ENCODE data around the gene LRATD1. TPM values are rescaled to one million over a fixed set of nuclear protein-coding genes. Genes with fewer than 3 reads are reported as not detected.
A peak's percentile ranks its signal among the peaks of the same experiment; 100 is the strongest.

The LRATD1 gene
- not detected for total RNA-seq

- CTCF ChIA-PET, result no interaction called here
- Mint-ChIP-seq H3K9me3 (ENCODE audit: low read depth) (no peaks in the 10 kb centered on the region), H3K36me3 (peaks cover 5% of the 10 kb centered on the region), H3K27me3 (peaks cover 63% of the 10 kb centered on the region), H3K4me1 (no peaks in the 10 kb centered on the region), H3K4me3 (no peak within 1 kb of the TSS), H3K27ac (peak within 1 kb of the TSS; percentile 24)
- no peak for ATAC-seq
- DNase-seq, result no peak
These were observed at the start of gene LRATD1 for GRCh38 chr2:14632133-14632936. Gene LRATD1, plus strand, starts transcription at chr2:14632717. Its CDS starts 1,263 bp downstream, at chr2:14633980.

GRCh38 chr2:14583059-14583458 is 49.5 kb upstream of the LRATD1 start:
- H3K27ac Mint-ChIP-seq, result no peak overlapping the region
- no peak overlapping the region for H3K4me3 Mint-ChIP-seq
- no peaks in the 10 kb centered on the region for H3K4me1 Mint-ChIP-seq
- no peaks in the 10 kb centered on the region for H3K27me3 Mint-ChIP-seq
- DNase-seq (no peak), ATAC-seq (no peak)
- H3K36me3 Mint-ChIP-seq, result no peaks in the 10 kb centered on the region
- H3K9me3 Mint-ChIP-seq (ENCODE audit: low read depth), result no peaks in the 10 kb centered on the region
- CTCF ChIA-PET, result no interaction called here

GRCh38 chr2:14583802-14584201 is 48.7 kb upstream of the LRATD1 start:
- DNase-seq, result no peak
- no peaks in the 10 kb centered on the region for H3K9me3 Mint-ChIP-seq (ENCODE audit: low read depth)
- no peak overlapping the region for H3K4me3 Mint-ChIP-seq
- no peak overlapping the region for H3K27ac Mint-ChIP-seq
- no peaks in the 10 kb centered on the region for H3K4me1 Mint-ChIP-seq
- CTCF ChIA-PET, result no interaction called here
- H3K36me3 Mint-ChIP-seq, result no peaks in the 10 kb centered on the region
- H3K27me3 Mint-ChIP-seq, result no peaks in the 10 kb centered on the region
- no peak for ATAC-seq

GRCh38 chr2:14587119-14587518 is 45.4 kb upstream of the LRATD1 start:
- Mint-ChIP-seq H3K27me3 (no peaks in the 10 kb centered on the region), H3K9me3 (ENCODE audit: low read depth) (no peaks in the 10 kb centered on the region)

GRCh38 chr2:14601156-14601770 is 31.3 kb upstream of the LRATD1 start:
- no peaks in the 10 kb centered on the region for H3K4me1 Mint-ChIP-seq
- no peak overlapping the region for H3K4me3 Mint-ChIP-seq
- ATAC-seq (no peak), DNase-seq (no peak)
- no peaks in the 10 kb centered on the region for H3K36me3 Mint-ChIP-seq
- CTCF ChIA-PET, result no interaction called here
- H3K9me3 Mint-ChIP-seq (ENCODE audit: low read depth), result no peaks in the 10 kb centered on the region
- no peaks in the 10 kb centered on the region for H3K27me3 Mint-ChIP-seq
- H3K27ac Mint-ChIP-seq, result no peak overlapping the region

More at GRCh38 chr2:14587119-14587518, 45.4 kb upstream of the LRATD1 start:
- ATAC-seq (no peak), DNase-seq (no peak)
- no peaks in the 10 kb centered on the region for H3K4me1 Mint-ChIP-seq
- no peak overlapping the region for H3K27ac Mint-ChIP-seq
- H3K36me3 Mint-ChIP-seq, result no peaks in the 10 kb centered on the region
- H3K4me3 Mint-ChIP-seq, result no peak overlapping the region
- CTCF ChIA-PET, result no interaction called here

GRCh38 chr2:14602309-14602708 is 30.2 kb upstream of the LRATD1 start:
- CTCF ChIA-PET, result no interaction called here
- Mint-ChIP-seq H3K27ac (no peak overlapping the region), H3K4me1 (no peaks in the 10 kb centered on the region)

GRCh38 chr2:14603676-14604075 is 28.8 kb upstream of the LRATD1 start:
- Mint-ChIP-seq H3K9me3 (ENCODE audit: low read depth) (no peaks in the 10 kb centered on the region), H3K4me1 (no peaks in the 10 kb centered on the region), H3K27ac (no peak overlapping the region), H3K4me3 (no peak overlapping the region), H3K36me3 (no peaks in the 10 kb centered on the region), H3K27me3 (no peaks in the 10 kb centered on the region)
- DNase-seq (no peak), ATAC-seq (no peak)
- CTCF ChIA-PET, result no interaction called here

More at GRCh38 chr2:14602309-14602708, 30.2 kb upstream of the LRATD1 start:
- DNase-seq (no peak), ATAC-seq (no peak)
- Mint-ChIP-seq H3K36me3 (no peaks in the 10 kb centered on the region), H3K9me3 (ENCODE audit: low read depth) (no peaks in the 10 kb centered on the region), H3K27me3 (no peaks in the 10 kb centered on the region), H3K4me3 (no peak overlapping the region)

GRCh38 chr2:14608245-14608644 is 24.3 kb upstream of the LRATD1 start:
- CTCF ChIA-PET, result no interaction called here
- DNase-seq (no peak), ATAC-seq (no peak)
- no peak overlapping the region for H3K4me3 Mint-ChIP-seq
- no peak overlapping the region for H3K27ac Mint-ChIP-seq
- H3K4me1 Mint-ChIP-seq, result no peaks in the 10 kb centered on the region
- H3K9me3 Mint-ChIP-seq (ENCODE audit: low read depth), result no peaks in the 10 kb centered on the region
- H3K27me3 Mint-ChIP-seq, result no peaks in the 10 kb centered on the region
- H3K36me3 Mint-ChIP-seq, result no peaks in the 10 kb centered on the region

GRCh38 chr2:14614017-14614416 is 18.5 kb upstream of the LRATD1 start:
- H3K9me3 Mint-ChIP-seq (ENCODE audit: low read depth), result no peaks in the 10 kb centered on the region
- no peak for ATAC-seq
- H3K27me3 Mint-ChIP-seq, result no peaks in the 10 kb centered on the region
- CTCF ChIA-PET, result no interaction called here
- H3K36me3 Mint-ChIP-seq, result no peaks in the 10 kb centered on the region
- H3K27ac Mint-ChIP-seq, result no peak overlapping the region
- H3K4me1 Mint-ChIP-seq, result no peaks in the 10 kb centered on the region
- no peak overlapping the region for H3K4me3 Mint-ChIP-seq
- DNase-seq, result no peak

GRCh38 chr2:14615121-14615520 is 17.4 kb upstream of the LRATD1 start:
- Mint-ChIP-seq H3K4me1 (no peaks in the 10 kb centered on the region), H3K27ac (no peak overlapping the region), H3K36me3 (no peaks in the 10 kb centered on the region), H3K27me3 (no peaks in the 10 kb centered on the region), H3K4me3 (no peak overlapping the region), H3K9me3 (ENCODE audit: low read depth) (no peaks in the 10 kb centered on the region)
- ATAC-seq (no peak), DNase-seq (no peak)
- CTCF ChIA-PET, result no interaction called here

GRCh38 chr2:14615760-14616159 is 16.8 kb upstream of the LRATD1 start:
- CTCF ChIA-PET, result no interaction called here
- H3K36me3 Mint-ChIP-seq, result no peaks in the 10 kb centered on the region
- ATAC-seq, result no peak
- H3K4me3 Mint-ChIP-seq, result no peak overlapping the region
- no peaks in the 10 kb centered on the region for H3K27me3 Mint-ChIP-seq
- no peak overlapping the region for H3K27ac Mint-ChIP-seq
- H3K9me3 Mint-ChIP-seq (ENCODE audit: low read depth), result no peaks in the 10 kb centered on the region
- DNase-seq, result no peak
- no peaks in the 10 kb centered on the region for H3K4me1 Mint-ChIP-seq

- CTCF ChIA-PET, result no interaction called here
- DNase-seq, result no peak
- ATAC-seq, result no peak
- Mint-ChIP-seq H3K27me3 (no peaks in the 10 kb centered on the region), H3K27ac (no peak overlapping the region), H3K9me3 (ENCODE audit: low read depth) (peaks cover 2% of the 10 kb centered on the region), H3K4me1 (no peaks in the 10 kb centered on the region), H3K4me3 (no peak overlapping the region), H3K36me3 (no peaks in the 10 kb centered on the region)
These were observed 16.2 kb upstream of the LRATD1 start for GRCh38 chr2:14616342-14616741.

GRCh38 chr2:14616950-14617349 is 15.6 kb upstream of the LRATD1 start:
- ATAC-seq (no peak), DNase-seq (no peak)
- H3K4me1 Mint-ChIP-seq, result no peaks in the 10 kb centered on the region
- no peaks in the 10 kb centered on the region for H3K27me3 Mint-ChIP-seq
- H3K36me3 Mint-ChIP-seq, result no peaks in the 10 kb centered on the region
- no peak overlapping the region for H3K4me3 Mint-ChIP-seq
- peaks cover 2% of the 10 kb centered on the region for H3K9me3 Mint-ChIP-seq (ENCODE audit: low read depth)
- CTCF ChIA-PET, result no interaction called here
- no peak overlapping the region for H3K27ac Mint-ChIP-seq

- no peak overlapping the region for H3K4me3 Mint-ChIP-seq
- H3K36me3 Mint-ChIP-seq, result no peaks in the 10 kb centered on the region
- ATAC-seq (no peak), DNase-seq (no peak)
- H3K27me3 Mint-ChIP-seq, result no peaks in the 10 kb centered on the region
- peaks cover 2% of the 10 kb centered on the region for H3K9me3 Mint-ChIP-seq (ENCODE audit: low read depth)
- no peak overlapping the region for H3K27ac Mint-ChIP-seq
- CTCF ChIA-PET, result no interaction called here
- no peaks in the 10 kb centered on the region for H3K4me1 Mint-ChIP-seq
These were observed 13.1 kb upstream of the LRATD1 start for GRCh38 chr2:14619441-14619840.

Data from activated CD8-positive, alpha-beta memory T cell treated with anti-CD3 and anti-CD28 coated beads, Interleukin-2, amount 10 ng/mL, durations not matched to agents 7 days and 5 days (primary cell).